DOHH2 (cell line): ENCODE data around the gene KSR1.

Experiments
- H3F3A ChIP-seq: fragments of 200-600 bp; sonication (generic), shearing (Covaris generic); 2 replicates; pipeline ENCODE4 v1.6.0; 2016; ENCODE audit warnings: antibody characterized with exemption, mild to moderate bottlenecking; ENCODE audit not compliant: control insufficient read depth, insufficient read depth
- H3K27ac ChIP-seq: fragments of 200-600 bp; sonication (generic); 2 replicates; pipeline ENCODE4 v1.5.1; 2014; ENCODE audit warnings: low read depth, mild to moderate bottlenecking, low read length, moderate library complexity
- H3K27me3 ChIP-seq: fragments of 200-600 bp; sonication (generic); 2 replicates; pipeline ENCODE4 v1.6.1; 2014; ENCODE audit warnings: mild to moderate bottlenecking, low read length, mixed read lengths; ENCODE audit not compliant: control insufficient read depth
- H3K36me3 ChIP-seq: fragments of 200-600 bp; sonication (generic); 2 replicates; pipeline ENCODE4 v1.6.1; 2014; ENCODE audit warnings: mild to moderate bottlenecking, low read length, moderate library complexity, mixed read lengths; ENCODE audit not compliant: control insufficient read depth
- H3K4me1 ChIP-seq: fragments of 200-600 bp; sonication (generic); 2 replicates; pipeline ENCODE4 v1.6.1; 2014; ENCODE audit warnings: mild to moderate bottlenecking, low read length, mixed read lengths; ENCODE audit not compliant: control insufficient read depth
- H3K4me2 ChIP-seq: fragments of 200-600 bp; sonication (generic); 2 replicates; pipeline ENCODE4 v1.6.0; 2014; ENCODE audit warnings: mild to moderate bottlenecking, low read length, moderate library complexity
- H3K4me3 ChIP-seq: fragments of 200-600 bp; sonication (generic); 2 replicates; pipeline ENCODE4 v1.5.1; 2014; ENCODE audit warnings: mild to moderate bottlenecking, low read length, mixed read lengths
- H3K79me2 ChIP-seq: fragments of 200-600 bp; sonication (generic); 2 replicates; pipeline ENCODE4 v1.6.1; 2014; ENCODE audit warnings: mild to moderate bottlenecking, low read length, mixed read lengths; ENCODE audit not compliant: control insufficient read depth
- H3K9me2 ChIP-seq: fragments of 200-600 bp; sonication (generic); replicated peaks from 2 replicates; pipeline ENCODE4 v1.6.1; 2014; ENCODE audit warnings: mild to moderate bottlenecking, low read length, mixed read lengths; ENCODE audit not compliant: control insufficient read depth
- H3K9me3 ChIP-seq: fragments of 200-600 bp; sonication (generic); 2 replicates; pipeline ENCODE4 v1.6.1; 2014; ENCODE audit warnings: antibody characterized with exemption, low read length, mixed read lengths; ENCODE audit not compliant: control insufficient read depth, insufficient read depth
- H4K20me1 ChIP-seq: fragments of 200-600 bp; sonication (generic); 2 replicates; pipeline ENCODE4 v1.6.0; 2014; ENCODE audit warnings: low read depth, mild to moderate bottlenecking, antibody characterized with exemption, low read length, moderate library complexity; ENCODE audit not compliant: control insufficient read depth, insufficient read depth
- EZH2phosphoT487 ChIP-seq: fragments of 200-600 bp; sonication (generic); IDR thresholded peaks from 2 replicates; pipeline ENCODE4 v1.6.1; 2017; ENCODE audit warnings: borderline replicate concordance, mild to moderate bottlenecking, antibody characterized with exemption, low read length, moderate library complexity, mixed read lengths
- TF ChIP-seq, protein P1 (sequence below): fragments of 200-600 bp; sonication (generic); IDR thresholded peaks from one replicate; pipeline ENCODE4 v1.5.1; 2014; ENCODE audit warnings: antibody characterized with exemption, mild to moderate bottlenecking, low read depth, low read length; ENCODE audit not compliant: poor library complexity, severe bottlenecking

The KSR1 gene

DNA sequence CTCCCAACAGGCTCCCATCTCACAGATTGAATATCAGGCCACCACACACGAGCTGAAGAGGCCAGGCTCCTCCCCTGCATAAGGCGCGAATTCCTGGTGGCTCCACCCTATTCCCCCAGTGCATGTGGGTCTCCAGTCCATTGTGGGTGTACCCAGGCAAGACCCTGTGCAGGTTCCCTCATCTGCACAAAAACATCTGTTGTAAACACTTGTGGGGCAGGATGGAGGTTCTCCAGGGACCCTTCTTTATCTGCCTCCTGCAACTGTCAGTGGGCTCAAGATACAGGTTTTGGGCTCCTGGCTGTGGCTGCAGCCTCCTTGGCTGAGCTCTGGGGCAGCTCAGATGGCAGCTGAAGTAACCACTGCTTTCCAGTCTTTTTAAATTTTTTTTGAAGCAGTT is 157.2 kb downstream of the KSR1 start:
- Histone ChIP-seq H4K20me1 (no peaks in the 10 kb centered on the region), H3K4me2 (no peak overlapping the region), H3F3A (no peaks in the 10 kb centered on the region), H3K4me3 (no peak overlapping the region), H3K27ac (no peak overlapping the region), H3K36me3 (no peaks in the 10 kb centered on the region), H3K79me2 (no peaks in the 10 kb centered on the region), H3K27me3 (peaks cover 5% of the 10 kb centered on the region; the same call in 1 of the 2 replicates), H3K9me2 (no peaks in the 10 kb centered on the region), H3K9me3 (no peaks in the 10 kb centered on the region), H3K4me1 (no peaks in the 10 kb centered on the region)
- TF ChIP-seq, protein P1, sequence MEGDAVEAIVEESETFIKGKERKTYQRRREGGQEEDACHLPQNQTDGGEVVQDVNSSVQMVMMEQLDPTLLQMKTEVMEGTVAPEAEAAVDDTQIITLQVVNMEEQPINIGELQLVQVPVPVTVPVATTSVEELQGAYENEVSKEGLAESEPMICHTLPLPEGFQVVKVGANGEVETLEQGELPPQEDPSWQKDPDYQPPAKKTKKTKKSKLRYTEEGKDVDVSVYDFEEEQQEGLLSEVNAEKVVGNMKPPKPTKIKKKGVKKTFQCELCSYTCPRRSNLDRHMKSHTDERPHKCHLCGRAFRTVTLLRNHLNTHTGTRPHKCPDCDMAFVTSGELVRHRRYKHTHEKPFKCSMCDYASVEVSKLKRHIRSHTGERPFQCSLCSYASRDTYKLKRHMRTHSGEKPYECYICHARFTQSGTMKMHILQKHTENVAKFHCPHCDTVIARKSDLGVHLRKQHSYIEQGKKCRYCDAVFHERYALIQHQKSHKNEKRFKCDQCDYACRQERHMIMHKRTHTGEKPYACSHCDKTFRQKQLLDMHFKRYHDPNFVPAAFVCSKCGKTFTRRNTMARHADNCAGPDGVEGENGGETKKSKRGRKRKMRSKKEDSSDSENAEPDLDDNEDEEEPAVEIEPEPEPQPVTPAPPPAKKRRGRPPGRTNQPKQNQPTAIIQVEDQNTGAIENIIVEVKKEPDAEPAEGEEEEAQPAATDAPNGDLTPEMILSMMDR = no peak
- no peak for TF ChIP-seq EZH2phosphoT487

DNA sequence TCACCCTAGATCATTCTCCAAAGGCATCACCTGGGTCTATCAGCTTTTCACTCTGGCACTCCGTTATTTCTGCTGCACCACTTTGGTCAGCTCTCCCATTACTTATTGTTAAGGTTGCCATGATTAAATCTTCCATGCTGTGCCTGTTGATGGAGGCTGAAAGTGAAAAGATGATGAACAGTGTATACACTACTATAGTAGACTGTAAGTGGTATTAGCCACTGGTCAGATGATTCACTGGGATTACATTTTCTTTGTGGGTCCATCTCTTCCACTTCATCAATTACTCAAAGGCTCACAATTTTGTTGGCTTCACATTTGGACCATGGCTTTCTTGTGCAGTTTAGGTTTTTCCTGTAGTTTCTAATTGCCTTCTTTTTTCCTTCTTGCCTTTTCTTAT is 158.9 kb downstream of the KSR1 start:
- Histone ChIP-seq H3K9me2 (no peaks in the 10 kb centered on the region), H3K9me3 (no peaks in the 10 kb centered on the region), H3K36me3 (no peaks in the 10 kb centered on the region), H4K20me1 (no peaks in the 10 kb centered on the region), H3K4me2 (no peak overlapping the region), H3K4me1 (no peaks in the 10 kb centered on the region), H3K27ac (no peak overlapping the region), H3K79me2 (no peaks in the 10 kb centered on the region), H3K4me3 (no peak overlapping the region), H3K27me3 (peaks cover 5% of the 10 kb centered on the region; the same call in 1 of the 2 replicates), H3F3A (no peaks in the 10 kb centered on the region)
- TF ChIP-seq EZH2phosphoT487 = no peak
- TF ChIP-seq, protein P1 = no peak

DNA sequence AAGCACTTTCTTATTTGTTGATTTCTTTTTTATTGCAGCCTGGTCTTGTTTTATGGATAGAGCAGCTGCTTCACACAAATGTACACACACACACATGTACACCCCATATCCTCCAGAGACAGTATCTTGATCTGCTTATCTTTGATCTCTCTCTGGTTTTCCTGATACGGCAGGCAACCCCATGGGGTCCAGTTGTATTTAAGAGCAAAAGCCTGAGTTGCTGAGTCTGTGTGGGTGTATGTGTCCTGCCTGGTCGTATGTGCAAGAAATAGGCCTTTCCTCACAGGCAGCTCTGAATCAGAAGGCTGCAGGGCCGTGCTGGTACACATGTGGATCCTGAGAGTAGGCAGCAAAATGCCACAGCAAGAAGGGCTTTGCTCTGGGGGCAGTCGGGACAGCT is 160.2 kb downstream of the KSR1 start:
- Histone ChIP-seq H3K4me3 (no peak overlapping the region), H3K9me3 (no peaks in the 10 kb centered on the region), H3F3A (no peaks in the 10 kb centered on the region), H3K36me3 (no peaks in the 10 kb centered on the region), H3K4me2 (no peak overlapping the region), H3K27ac (no peak overlapping the region), H3K4me1 (no peaks in the 10 kb centered on the region), H3K9me2 (no peaks in the 10 kb centered on the region), H3K79me2 (no peaks in the 10 kb centered on the region), H3K27me3 (peaks cover 7% of the 10 kb centered on the region), H4K20me1 (no peaks in the 10 kb centered on the region)
- TF ChIP-seq EZH2phosphoT487 = no peak
- TF ChIP-seq, protein P1 = no peak

DNA sequence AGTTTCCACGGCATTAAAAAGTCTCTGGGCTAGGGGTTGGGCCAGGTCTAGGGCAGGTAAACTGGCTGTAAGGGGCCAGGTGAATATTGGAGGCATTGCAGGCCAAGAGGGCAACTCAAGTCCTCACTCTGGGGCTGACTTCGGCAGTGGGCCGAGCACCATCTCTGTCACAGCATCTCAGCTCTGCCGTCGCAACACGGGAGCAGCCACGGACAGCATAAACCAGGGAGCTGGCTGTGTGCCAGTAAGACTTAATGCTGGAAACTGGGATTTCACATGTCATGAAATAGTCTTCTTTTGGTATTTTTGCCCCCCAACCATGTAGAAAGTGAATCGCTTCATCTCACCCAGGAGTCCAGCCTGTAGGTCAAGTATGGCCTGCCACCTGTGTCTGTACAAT is 162.2 kb downstream of the KSR1 start:
- Histone ChIP-seq H4K20me1 (no peaks in the 10 kb centered on the region), H3K4me2 (no peak overlapping the region), H3K4me3 (no peak overlapping the region), H3K27ac (no peak overlapping the region), H3K9me2 (no peaks in the 10 kb centered on the region), H3K79me2 (no peaks in the 10 kb centered on the region), H3K4me1 (no peaks in the 10 kb centered on the region), H3K27me3 (peaks cover 10% of the 10 kb centered on the region), H3K9me3 (no peaks in the 10 kb centered on the region), H3K36me3 (no peaks in the 10 kb centered on the region), H3F3A (no peaks in the 10 kb centered on the region)
- TF ChIP-seq EZH2phosphoT487 = no peak
- TF ChIP-seq, protein P1 = no peak
